GM12892 (cell line): ENCODE measurements around the gene HMX1.

Source experiments
- DNase-seq: peaks from one replicate; pipeline ENCODE4 v3.0.0; 2011; ENCODE audit not compliant: insufficient read length
- FAIRE-seq: peaks from 2 replicates; lab custom pipeline; 2011; peaks lifted over from hg19 to GRCh38; lab: Jason Lieb, UNC
- POLR2A ChIP-seq: IDR thresholded peaks from 2 replicates; pipeline ENCODE4 v1.6.1; 2011; ENCODE audit warnings: low read depth, low read length, control low read depth
- POLR2AphosphoS5 ChIP-seq: IDR thresholded peaks from 2 replicates; pipeline ENCODE4 v1.6.1; 2011; ENCODE audit warnings: low read depth, low read length, control low read depth
- TAF1 ChIP-seq: IDR thresholded peaks from 2 replicates; pipeline ENCODE4 v1.6.1; 2011; ENCODE audit warnings: low read depth, mild to moderate bottlenecking, control low read depth, low read length, borderline replicate concordance

Gene HMX1

GRCh38 chr4:8838296-8838960, 33.2 kb downstream of the HMX1 start:
- FAIRE-seq (no peak), DNase-seq (no peak)
- no peak for TF ChIP-seq POLR2AphosphoS5
- no peak for TF ChIP-seq TAF1
- no peak for TF ChIP-seq POLR2A

GRCh38 chr4:8837181-8837841, 34.3 kb downstream of the HMX1 start:
- FAIRE-seq (no peak), DNase-seq (peak; percentile 3)
- TF ChIP-seq POLR2A: no peak
- TF ChIP-seq TAF1: no peak
- TF ChIP-seq POLR2AphosphoS5: no peak

- TF ChIP-seq POLR2AphosphoS5 (no peak), TAF1 (no peak), POLR2A (no peak)
- FAIRE-seq (no peak), DNase-seq (peak; percentile 1)
These were observed 34.9 kb downstream of the HMX1 start for GRCh38 chr4:8836664-8837171.

- FAIRE-seq (no peak), DNase-seq (peak; percentile 4)
- TF ChIP-seq TAF1: no peak
- no peak for TF ChIP-seq POLR2AphosphoS5
- no peak for TF ChIP-seq POLR2A
These were observed 35.9 kb downstream of the HMX1 start for GRCh38 chr4:8835521-8836365.

GRCh38 chr4:8834681-8835220, 36.9 kb downstream of the HMX1 start:
- DNase-seq (peak; percentile 3), FAIRE-seq (no peak)
- no peak for TF ChIP-seq POLR2AphosphoS5
- TF ChIP-seq POLR2A: no peak
- TF ChIP-seq TAF1: no peak

- FAIRE-seq: no peak
- DNase-seq: peak; percentile 1
- no peak for TF ChIP-seq TAF1
These were observed 39.3 kb downstream of the HMX1 start for GRCh38 chr4:8832113-8832915.

GRCh38 chr4:8831221-8832112, 40.2 kb downstream of the HMX1 start:
- no peak for TF ChIP-seq TAF1
- no peak for TF ChIP-seq POLR2A
- no peak for TF ChIP-seq POLR2AphosphoS5
- FAIRE-seq: no peak

GRCh38 chr4:8830611-8831200, 40.9 kb downstream of the HMX1 start:
- FAIRE-seq (no peak), DNase-seq (no peak)
- TF ChIP-seq POLR2AphosphoS5: no peak
- TF ChIP-seq POLR2A: no peak
- TF ChIP-seq TAF1: no peak

More at GRCh38 chr4:8831221-8832112, 40.2 kb downstream of the HMX1 start:
- peak; percentile 1 for DNase-seq

GRCh38 chr4:8830056-8830455, 41.6 kb downstream of the HMX1 start:
- no peak for TF ChIP-seq POLR2AphosphoS5
- TF ChIP-seq TAF1: no peak
- no peak for TF ChIP-seq POLR2A
- DNase-seq: peak; percentile 1
- FAIRE-seq: no peak
